HEK293 (cell line): Measurements from ENCODE around the gene TTC16.

Experiments
- CTCF ChIP-seq: fragments of 450-650 bp; formaldehyde crosslinking; IDR thresholded peaks from 2 replicates; pipeline ENCODE4 v1.5.1; 2016; ENCODE audit warnings: missing biosample characterization, missing genetic modification characterization
- KLF1 ChIP-seq: fragments of 450-650 bp; formaldehyde crosslinking; IDR thresholded peaks from 2 replicates; pipeline ENCODE4 v1.5.1; 2016; ENCODE audit warnings: missing biosample characterization, missing genetic modification characterization
- ZFP69B ChIP-seq: fragments of 450-650 bp; formaldehyde crosslinking; IDR thresholded peaks from 2 replicates; pipeline ENCODE4 v1.5.1; 2016; ENCODE audit warnings: missing biosample characterization, missing genetic modification characterization
- ZNF335 ChIP-seq: fragments of 450-650 bp; formaldehyde crosslinking; conservative IDR thresholded peaks from 2 replicates; pipeline ENCODE4 v1.5.1; 2016; ENCODE audit warnings: missing biosample characterization, missing genetic modification characterization
- TF ChIP-seq, protein P1 (sequence below): sonication (generic); formaldehyde crosslinking; IDR thresholded peaks from 2 replicates; pipeline ENCODE4 v1.8.1; 2022; ENCODE audit warnings: mild to moderate bottlenecking, moderate library complexity, missing genetic modification reagents

GRCh38 chr9:127753622-127754021 is 37.7 kb downstream of the TTC16 start:
- no peak for TF ChIP-seq ZFP69B (tag by site-specific recombination)
- TF ChIP-seq ZNF335 (tag by site-specific recombination) = no peak
- TF ChIP-seq KLF1 (tag by site-specific recombination) = no peak
- TF ChIP-seq CTCF (tag by site-specific recombination) = no peak
- TF ChIP-seq, protein P1, sequence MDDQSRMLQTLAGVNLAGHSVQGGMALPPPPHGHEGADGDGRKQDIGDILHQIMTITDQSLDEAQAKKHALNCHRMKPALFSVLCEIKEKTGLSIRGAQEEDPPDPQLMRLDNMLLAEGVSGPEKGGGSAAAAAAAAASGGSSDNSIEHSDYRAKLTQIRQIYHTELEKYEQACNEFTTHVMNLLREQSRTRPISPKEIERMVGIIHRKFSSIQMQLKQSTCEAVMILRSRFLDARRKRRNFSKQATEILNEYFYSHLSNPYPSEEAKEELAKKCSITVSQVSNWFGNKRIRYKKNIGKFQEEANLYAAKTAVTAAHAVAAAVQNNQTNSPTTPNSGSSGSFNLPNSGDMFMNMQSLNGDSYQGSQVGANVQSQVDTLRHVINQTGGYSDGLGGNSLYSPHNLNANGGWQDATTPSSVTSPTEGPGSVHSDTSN = no peak
